Posterior cingulate gyrus (tissue), 11 donors: ENCODE measurements around the gene SPATA17.
"Not testable (repeated sequence)": the region's sequence is repeated elsewhere in the genome, so short reads cannot be mapped to it uniquely, and the experiment has no call there.

Experiments
- DNase-seq, 10 donors: peaks; one replicate each; pipeline versions ENCODE4 v3.0.0 to v3.0.0-alpha.2; 2020 to 2021; ENCODE audit warnings: mixed read lengths in 3 of 10
- intact Hi-C: fragments of 100-400 bp; cut with DNase I; formaldehyde crosslinking; loops from one replicate; pipeline ENCODE4 v1.15.1; 2023

The SPATA17 gene

GRCh38 chr1:217630711-217631591 lies at the start of gene SPATA17, which contains the start of gene GPATCH2:
SPATA17 (plus strand) TSS chr1:217631344; CDS start chr1:217631379, 35 bp downstream.
GPATCH2 (minus strand) TSS chr1:217631090; CDS start chr1:217630971, 119 bp downstream.
- peak; percentile 63 to 96 (median 76) for DNase-seq
- intact Hi-C loops, result no loop called here

DNA sequence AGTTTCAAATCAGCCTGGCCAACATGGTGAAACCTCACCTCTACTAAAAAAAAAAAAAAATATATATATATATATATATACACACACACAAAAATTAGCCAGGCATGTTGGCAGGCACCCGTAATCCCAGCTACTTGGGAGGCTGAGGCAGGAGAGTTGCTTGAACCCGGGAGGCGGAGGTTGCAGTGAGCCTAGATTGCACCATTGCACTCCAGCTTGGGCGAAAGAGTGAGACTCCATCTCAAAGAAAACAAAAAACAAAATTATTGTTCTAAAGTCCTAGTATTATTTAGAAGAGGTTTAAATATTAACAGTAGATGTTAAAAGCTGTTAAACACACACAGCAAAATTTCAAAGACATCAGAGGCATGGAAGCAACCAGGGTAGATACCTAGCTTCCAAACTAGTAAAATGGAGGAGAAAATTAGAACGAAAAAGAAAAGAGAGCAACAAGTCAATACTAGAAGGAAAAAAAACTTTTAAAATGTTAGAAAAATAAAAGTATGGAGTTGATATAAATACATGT lies 46.8 kb upstream of the SPATA17 start:
- DNase-seq, intact Hi-C loops: not testable (repeated sequence)

GRCh38 chr1:217585577-217585976 lies 45.6 kb upstream of the SPATA17 start:
- intact Hi-C loops, result no loop called here

GRCh38 chr1:217586586-217586985 lies 44.6 kb upstream of the SPATA17 start:
- intact Hi-C loops, result no loop called here
- no peak for DNase-seq

More at GRCh38 chr1:217585577-217585976, 45.6 kb upstream of the SPATA17 start:
- DNase-seq, result no peak

DNA sequence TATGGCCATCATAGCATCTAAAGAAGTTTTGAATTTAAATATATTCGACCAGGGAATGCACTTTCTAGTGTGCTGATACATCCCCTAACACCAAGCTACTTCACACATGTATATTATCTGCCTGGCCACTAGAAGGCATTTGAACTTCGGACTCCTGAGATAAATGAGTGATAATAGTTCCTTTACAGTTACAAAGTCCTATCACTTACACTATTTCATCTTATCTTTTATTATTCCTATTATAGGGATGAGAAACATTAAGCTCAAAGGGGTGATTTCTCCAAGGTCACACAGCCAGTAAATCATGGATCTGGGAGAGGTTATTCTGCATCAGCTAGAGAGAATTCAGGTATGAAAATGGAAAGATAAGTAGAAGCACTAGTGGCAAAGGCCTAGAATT lies 40.5 kb upstream of the SPATA17 start:
- DNase-seq, result no peak
- intact Hi-C loops, result no loop called here

GRCh38 chr1:217599154-217599553 lies 32.0 kb upstream of the SPATA17 start:
- intact Hi-C loops, result no loop called here
- DNase-seq, result no peak

DNA sequence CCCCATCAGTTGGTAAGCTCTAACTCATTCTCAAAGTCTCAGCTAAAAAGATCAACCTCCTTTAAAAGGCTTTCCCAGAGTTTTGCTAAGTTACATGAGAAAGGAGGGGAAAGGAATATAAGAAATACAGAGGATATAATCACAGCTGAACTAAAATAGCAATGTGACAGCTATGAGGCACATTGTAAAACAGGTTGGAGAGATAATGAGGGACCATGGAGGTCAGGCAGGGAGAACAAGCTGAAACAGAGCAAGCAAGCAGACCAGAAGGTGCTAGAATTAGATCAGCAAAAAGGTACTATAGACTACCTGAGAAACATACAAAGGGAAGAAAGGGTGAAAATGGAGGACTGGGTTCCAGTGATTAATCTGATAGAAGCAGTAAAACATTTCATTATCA lies 28.8 kb upstream of the SPATA17 start:
- intact Hi-C loops, result no loop called here
- DNase-seq, result no peak

DNA sequence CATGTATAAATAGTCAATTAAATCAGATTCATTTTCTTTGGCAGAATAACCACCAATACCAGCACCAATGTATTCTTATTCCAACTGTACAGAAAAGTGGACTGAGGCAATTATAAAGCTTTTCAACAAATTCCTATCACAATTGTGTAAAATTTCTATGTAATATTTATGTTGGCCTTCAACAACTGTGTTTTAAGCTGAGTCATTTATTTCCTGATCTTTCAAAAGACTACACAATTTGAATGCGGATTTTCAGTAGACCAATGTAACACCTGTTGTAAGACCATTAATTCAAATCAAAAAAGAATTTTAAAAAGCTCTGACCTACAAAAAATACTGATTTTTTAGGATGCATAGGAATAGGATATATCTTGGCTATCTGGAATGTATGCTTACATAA lies 25.8 kb upstream of the SPATA17 start:
- no peak for DNase-seq
- intact Hi-C loops, result no loop called here

DNA sequence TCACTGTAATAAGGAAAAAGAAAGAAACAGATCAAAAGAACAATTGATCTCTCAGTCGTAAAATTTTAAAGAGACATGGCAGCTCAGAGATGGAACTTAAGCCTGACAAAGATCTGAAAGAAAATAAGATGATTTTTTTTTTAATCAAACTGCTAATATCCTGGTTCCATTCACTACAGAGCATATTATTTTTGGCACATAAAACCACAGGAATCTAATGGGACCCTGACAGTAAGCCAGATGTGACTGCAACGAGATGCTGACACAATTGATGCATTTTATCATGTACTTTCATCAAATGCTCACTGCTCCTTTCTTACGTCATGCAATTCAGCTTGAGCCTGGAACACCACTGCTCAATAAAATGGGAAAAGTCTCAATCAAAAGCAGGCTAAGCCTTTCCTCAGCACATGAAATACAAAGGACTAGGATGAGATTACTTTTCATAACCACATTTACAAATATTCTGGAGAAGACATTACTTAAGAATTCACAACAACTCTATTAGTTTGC lies 16.9 kb upstream of the SPATA17 start:
- intact Hi-C loops, result no loop called here
- DNase-seq, result no peak

- intact Hi-C loops, result no loop called here
- no peak for DNase-seq
Measured at GRCh38 chr1:217617126-217617525, 14.0 kb upstream of the SPATA17 start.

GRCh38 chr1:217620814-217621213 lies 10.3 kb upstream of the SPATA17 start:
- DNase-seq, result no peak
- intact Hi-C loops, result no loop called here

DNA sequence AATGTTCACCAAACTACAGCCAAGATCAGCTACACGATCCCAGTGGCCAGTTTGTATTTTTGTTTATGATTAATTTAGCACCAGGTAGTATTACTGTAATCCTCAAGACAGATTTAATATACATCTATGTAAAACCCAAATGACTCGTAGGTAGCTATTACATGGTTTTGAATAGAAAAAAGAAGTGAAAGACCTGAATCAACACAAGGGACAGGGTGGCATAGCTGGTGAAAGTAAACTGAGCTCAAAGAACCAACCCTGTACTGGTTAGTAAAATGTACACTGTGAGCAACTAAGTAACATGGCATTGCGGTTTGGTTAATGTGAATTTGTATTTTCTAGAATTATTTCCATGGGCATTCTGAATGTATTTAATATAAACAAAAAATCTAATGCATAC lies 9.1 kb upstream of the SPATA17 start:
- DNase-seq, result no peak
- intact Hi-C loops, result no loop called here

DNA sequence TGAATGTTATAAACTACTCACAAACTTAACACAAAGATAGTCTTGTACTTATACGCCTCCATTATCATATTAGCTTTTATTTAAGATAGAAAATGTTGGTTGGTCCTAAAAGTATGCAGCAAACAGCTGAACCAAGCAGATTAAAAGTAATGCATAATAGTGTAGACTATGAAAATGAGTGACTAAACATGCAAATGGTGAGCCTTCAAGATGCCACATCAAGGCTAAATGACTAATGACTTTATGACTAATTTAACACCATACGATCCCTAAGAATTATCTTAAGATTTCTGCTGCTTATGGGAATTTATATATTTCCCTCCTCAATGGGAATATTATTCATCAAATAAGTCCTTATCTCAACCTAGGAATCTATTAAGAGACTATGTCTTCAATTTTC lies 4.8 kb upstream of the SPATA17 start:
- DNase-seq, result no peak
- intact Hi-C loops, result no loop called here

DNA sequence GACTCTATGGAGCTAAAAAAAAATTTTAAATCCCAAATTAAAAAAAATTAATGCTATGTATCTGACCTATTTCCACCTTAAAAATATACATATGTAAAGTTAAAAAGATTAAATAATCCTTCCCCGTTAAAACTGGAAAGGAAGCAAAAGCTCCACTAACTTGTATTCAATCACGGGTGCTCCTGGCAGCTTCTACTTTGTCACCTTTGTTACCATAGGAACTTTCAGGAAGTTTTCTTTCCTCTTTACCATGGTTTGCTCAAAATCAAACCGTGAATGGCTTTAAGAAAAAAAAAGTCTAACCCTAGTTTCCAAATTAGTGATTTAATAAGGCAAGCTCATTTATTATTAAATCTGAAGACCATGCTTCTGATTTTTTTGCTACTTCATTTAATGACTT lies 3.7 kb upstream of the SPATA17 start:
- intact Hi-C loops, result no loop called here
- no peak for DNase-seq

GRCh38 chr1:217642455-217642854 lies 11.3 kb downstream of the SPATA17 start:
- intact Hi-C loops, result no loop called here

GRCh38 chr1:217647791-217648190 lies 16.6 kb downstream of the SPATA17 start:
- DNase-seq, result no peak
- intact Hi-C loops, result no loop called here

More at GRCh38 chr1:217642455-217642854, 11.3 kb downstream of the SPATA17 start:
- no peak for DNase-seq

DNA sequence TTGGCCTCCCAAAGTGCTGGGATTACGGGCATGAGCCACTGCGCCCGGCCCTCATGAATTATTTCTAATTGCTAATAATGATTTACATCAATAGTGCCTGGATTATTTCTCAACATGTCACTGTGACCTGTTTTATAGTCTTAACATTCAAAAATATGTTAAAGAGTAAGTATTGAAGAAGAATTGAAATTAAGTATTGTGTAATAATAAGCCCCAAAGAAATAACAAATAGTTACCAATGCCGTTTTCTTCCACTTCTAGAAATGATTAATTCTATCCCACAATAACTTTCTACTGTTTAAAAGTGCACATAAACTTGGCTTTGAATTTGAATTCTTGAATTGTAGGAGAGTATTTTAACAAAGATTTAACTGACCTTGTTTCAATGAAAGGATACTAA lies 19.5 kb downstream of the SPATA17 start:
- DNase-seq, result no peak
- intact Hi-C loops, result no loop called here

- DNase-seq, result no peak
- intact Hi-C loops, result loop anchor here (10.0 kb wide), 1 partner anchor 1866 kb away; no protein-coding TSS in a partner anchor
Measured at GRCh38 chr1:217660353-217661062, 29.4 kb downstream of the SPATA17 start.

DNA sequence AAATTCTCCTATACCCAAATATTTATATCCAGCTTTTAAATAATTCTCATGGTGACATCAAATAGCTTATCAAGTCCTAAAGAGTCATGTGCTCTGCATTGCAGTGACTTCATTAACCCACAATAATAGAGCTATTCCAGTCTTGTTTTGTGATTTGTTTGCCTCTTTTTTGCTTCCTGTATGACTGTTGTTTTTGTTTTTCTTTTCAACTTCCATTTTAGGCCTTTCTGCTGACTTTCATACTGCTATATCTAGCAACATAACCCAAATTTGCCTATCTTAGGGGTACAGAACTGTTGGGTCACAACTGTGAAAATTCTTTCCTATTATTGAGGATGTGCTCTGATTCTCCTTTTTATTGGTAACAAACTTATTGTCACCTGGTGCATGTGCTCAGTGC lies 30.3 kb downstream of the SPATA17 start:
- intact Hi-C loops, result loop anchor here (10.0 kb wide), 1 partner anchor 1867 kb away; no protein-coding TSS in a partner anchor
- no peak for DNase-seq

GRCh38 chr1:217668351-217668940 lies 37.3 kb downstream of the SPATA17 start:
- DNase-seq, result no peak
- intact Hi-C loops, result loop anchor here (10.0 kb wide), 1 partner anchor 1874 kb away; no protein-coding TSS in a partner anchor

DNA sequence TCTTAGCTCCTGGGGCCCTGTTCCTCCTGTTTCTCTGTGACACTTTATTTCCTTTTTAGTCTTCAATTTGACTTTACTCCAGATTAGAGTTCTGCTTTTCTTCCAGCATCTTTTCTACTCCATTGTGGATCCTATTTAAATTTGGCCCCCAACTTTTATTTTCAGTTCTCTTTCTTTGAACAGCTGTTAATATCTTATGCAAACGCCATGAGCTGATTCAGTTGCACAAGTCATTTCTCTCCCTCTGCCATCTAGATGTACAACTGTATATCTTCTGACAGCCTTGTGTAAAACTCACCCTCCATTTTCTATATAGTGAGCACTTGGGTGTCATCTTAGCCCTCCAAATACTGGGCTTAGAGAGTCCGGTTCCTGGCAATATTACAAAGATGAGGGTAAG lies 42.2 kb downstream of the SPATA17 start:
- DNase-seq, result no peak
- intact Hi-C loops, result no loop called here
